Endothelial cell of umbilical vein (primary cell): ENCODE measurements around the gene ZNRD2. TPM values are rescaled to one million over a fixed set of nuclear protein-coding genes. Genes with fewer than 3 reads are reported as not detected.
A peak's percentile ranks its signal among the peaks of the same experiment; 100 is the strongest.

Experiments used
- BruUV-seq: library from RNA; stranded (reverse); fragments of 400-500 nt; replicated peaks from 2 replicates; lab custom pipeline; 2021; lab: Mats Ljungman, UMichigan
- CTCF ChIA-PET: fragments of 300-600, 350-600 bp; sonication (Branson Sonifier 250); formaldehyde crosslinking; loops from one replicate; lab custom pipeline; 2021; ENCODE audit warnings: antibody characterized with exemption, inconsistent platforms; lab: Charles Lee
- POLR2A ChIA-PET: fragments of 300-600, 350-600 bp; sonication (Branson Sonifier 250); formaldehyde crosslinking; loops from one replicate; lab custom pipeline; 2021; ENCODE audit warnings: antibody characterized with exemption, inconsistent platforms; lab: Charles Lee
- DNase-seq: peaks from one replicate; pipeline ENCODE4 v3.0.0-alpha.2; 2011; ENCODE audit warnings: low read depth, low spot score
- FAIRE-seq: peaks from 2 replicates; lab custom pipeline; 2011; peaks lifted over from hg19 to GRCh38; lab: Jason Lieb, UNC
- H2AFZ ChIP-seq: 2 replicates; pipeline ENCODE4 v1.6.0; 2012; ENCODE audit warnings: low read depth, low read length, control low read depth, inconsistent platforms
- H3K27ac ChIP-seq: 2 replicates; pipeline ENCODE4 v1.5.1; 2011; ENCODE audit warnings: low read depth, mild to moderate bottlenecking, control low read depth, low read length, moderate library complexity; ENCODE audit not compliant: insufficient read depth
- H3K27me3 ChIP-seq, 2 experiments: 2 replicates each; pipeline versions ENCODE4 v1.6.0 to v1.6.1; 2011; ENCODE audit warnings: low read length in 2 of 2, mixed read lengths in 1 of 2; ENCODE audit not compliant: control insufficient read depth in 2 of 2, insufficient read depth in 2 of 2
- H3K36me3 ChIP-seq, 2 experiments: 2 replicates in 1 of 2; 3 replicates in 1 of 2; pipeline ENCODE4 v1.5.1; 2011; ENCODE audit warnings: low read length in 2 of 2, mild to moderate bottlenecking in 1 of 2, moderate library complexity in 1 of 2; ENCODE audit not compliant: control insufficient read depth in 2 of 2, insufficient read depth in 2 of 2; ENCODE audit errors: extremely low read depth in 1 of 2
- H3K4me1 ChIP-seq: 3 replicates; pipeline ENCODE4 v1.5.1; 2011; ENCODE audit warnings: mild to moderate bottlenecking, low read length; ENCODE audit not compliant: control insufficient read depth, insufficient read depth; ENCODE audit errors: extremely low read depth
- H3K4me2 ChIP-seq: 2 replicates; pipeline ENCODE4 v1.6.1; 2011; ENCODE audit warnings: low read length, control low read depth, mixed read lengths; ENCODE audit not compliant: insufficient read depth
- H3K4me3 ChIP-seq, 3 experiments: fragments of 200-600 bp in 1 of 3; sonication (generic), shearing (Covaris generic) in 1 of 3; replicated peaks in 1 of 3; 2 replicates each; pipeline ENCODE4 v1.5.1; 2011 to 2016; ENCODE audit warnings: control low read depth in 3 of 3, low read length in 3 of 3, mild to moderate bottlenecking in 2 of 3, inconsistent platforms in 1 of 3, low read depth in 1 of 3, moderate library complexity in 1 of 3; ENCODE audit not compliant: insufficient read depth in 1 of 3
- H3K79me2 ChIP-seq: 2 replicates; pipeline ENCODE4 v1.6.0; 2012; ENCODE audit warnings: low read length, inconsistent platforms; ENCODE audit not compliant: control insufficient read depth, insufficient read depth
- H3K9ac ChIP-seq: replicated peaks from 2 replicates; pipeline ENCODE3; 2011; ENCODE audit warnings: low read length, control low read depth; ENCODE audit not compliant: insufficient read depth; ENCODE audit errors: extremely low read depth
- H3K9me1 ChIP-seq: replicated peaks from 3 replicates; pipeline ENCODE4 v1.6.0; 2011; ENCODE audit warnings: mild to moderate bottlenecking, low read length; ENCODE audit not compliant: control insufficient read depth, insufficient read depth; ENCODE audit errors: extremely low read depth
- H3K9me3 ChIP-seq: replicated peaks from 2 replicates; pipeline ENCODE4 v1.5.1; 2012; ENCODE audit warnings: low read length, inconsistent platforms; ENCODE audit not compliant: control insufficient read depth, insufficient read depth
- H4K20me1 ChIP-seq: replicated peaks from 2 replicates; pipeline ENCODE3; 2011; ENCODE audit warnings: mild to moderate bottlenecking, low read length; ENCODE audit not compliant: control insufficient read depth, insufficient read depth; ENCODE audit errors: extremely low read depth
- CTCF ChIP-seq, 2 donors: IDR thresholded peaks; 1 replicate in 1 of 2; 2 replicates in 1 of 2; pipeline ENCODE4 v1.5.1; 2011; ENCODE audit warnings: low read length in 2 of 2, mild to moderate bottlenecking in 2 of 2, moderate library complexity in 2 of 2, control low read depth in 1 of 2, inconsistent platforms in 1 of 2, low read depth in 1 of 2; ENCODE audit not compliant: insufficient read depth in 1 of 2; ENCODE audit errors: extremely low read depth in 1 of 2
- EZH2 ChIP-seq: IDR thresholded peaks from 2 replicates; pipeline ENCODE4 v1.6.1; 2012; ENCODE audit warnings: borderline replicate concordance, low read depth, mild to moderate bottlenecking, moderate library complexity, low read length, inconsistent platforms; ENCODE audit not compliant: severe bottlenecking
- FOS ChIP-seq: IDR thresholded peaks from 2 replicates; pipeline ENCODE4 v1.6.1; 2011; ENCODE audit warnings: mild to moderate bottlenecking, low read length, moderate library complexity, borderline replicate concordance; ENCODE audit not compliant: insufficient read depth
- GATA2 ChIP-seq: IDR thresholded peaks from 2 replicates; pipeline ENCODE4 v1.7.0; 2011; ENCODE audit warnings: low read depth, mild to moderate bottlenecking, moderate library complexity, mixed read lengths, low read length; ENCODE audit not compliant: insufficient read length, insufficient read depth
- JUN ChIP-seq: IDR thresholded peaks from 2 replicates; pipeline ENCODE4 v1.6.1; 2011; ENCODE audit warnings: borderline replicate concordance, low read depth; ENCODE audit not compliant: insufficient read length, insufficient read depth
- MAX ChIP-seq: IDR thresholded peaks from 2 replicates; pipeline ENCODE4 v1.6.1; 2011; ENCODE audit not compliant: insufficient read depth, insufficient read length
- MYC ChIP-seq: IDR thresholded peaks from one replicate; pipeline ENCODE4 v1.6.1; 2011; ENCODE audit warnings: mild to moderate bottlenecking, low read depth, low read length
- POLR2A ChIP-seq: IDR thresholded peaks from 2 replicates; pipeline ENCODE4 v1.6.1; 2012; ENCODE audit warnings: low read depth, mild to moderate bottlenecking, control low read depth, low read length
- POLR2AphosphoS5 ChIP-seq: IDR thresholded peaks from 2 replicates; pipeline ENCODE4 v1.6.1; 2012; ENCODE audit warnings: low read depth, mild to moderate bottlenecking, control low read depth, low read length, moderate library complexity; ENCODE audit not compliant: insufficient read depth
- dilution Hi-C: fragments of 300-500 bp; cut with MboI; formaldehyde crosslinking; loops from one replicate; pipeline ENCODE4 v1.15.0; 2019; ENCODE audit warnings: low sequenced_read_pairs; ENCODE audit not compliant: extremely low pct_ligation_motif_present
- intact Hi-C: fragments of 100-400 bp; cut with micrococcal nuclease; formaldehyde crosslinking; loops from one replicate; pipeline ENCODE4 v1.10.0; 2022
- polyA plus RNA-seq, 4 experiments: library from polyadenylated mRNA; depleted of rRNA in 3 of 4; stranded (reverse) in 3 of 4; unstranded in 1 of 4; fragments of >200 nt; gene quantifications; 2 replicates each; pipeline versions ENCODE4 v1.2.1 to v1.2.3, GENCODE V29; 2011 to 2012; ENCODE audit warnings: missing spikeins in 1 of 4
- total RNA-seq: library from RNA; stranded (reverse); gene quantifications from 2 replicates; pipeline ENCODE4 v1.2.3, GENCODE V29; 2021

Gene ZNRD2
- total and polyA plus RNA-seq, 2 donors (not counting 3 experiments of a cell fraction or from before 2014, with no cell fraction given), result 40.8 to 96.7 TPM

GRCh38 chr11:65545853-65546216 lies 24.4 kb upstream of the ZNRD2 start:
- dilution Hi-C loops (no loop called here), intact Hi-C loops (loop anchor here (2.0 kb wide), 2 partner anchors 15 to 25 kb away; partner anchors contain the start of gene ZNRD2)
- Histone ChIP-seq H3K79me2 (no peaks in the 10 kb centered on the region), H3K4me1 (peaks cover 6% of the 10 kb centered on the region), H3K9me3 (no peaks in the 10 kb centered on the region), H3K27me3 (no peaks in the 10 kb centered on the region), H4K20me1 (no peaks in the 10 kb centered on the region), H3K36me3 (peaks cover 0 to 30% of the 10 kb centered on the region in 2 experiments), H2AFZ (no peak overlapping the region), H3K4me2 (no peak overlapping the region), H3K9me1 (no peaks in the 10 kb centered on the region), H3K27ac (no peak overlapping the region), H3K9ac (no peak overlapping the region), H3K4me3 (no peak overlapping the region)
- FAIRE-seq (no peak), DNase-seq (no peak)
- BruUV-seq, result no TSS peak
- POLR2A ChIA-PET, result no interaction called here
- CTCF ChIA-PET, result interaction anchor here (1.4 kb wide), 1 partner anchor 15 kb away, joined by 4 read pairs; no protein-coding TSS in a partner anchor
- no peak for TF ChIP-seq MYC
- TF ChIP-seq JUN, result no peak
- no peak for TF ChIP-seq CTCF (IDR thresholded peaks at IDR 0.05; ENCODE audit: extremely low read depth in 1 of 2, insufficient read depth in 1 of 2, low read depth in 1 of 2, low read length in 2 of 2)

GRCh38 chr11:65546217-65546958 lies 23.9 kb upstream of the ZNRD2 start:
- no peak overlapping the region for H3K9ac ChIP-seq
- dilution Hi-C loops (no loop called here), intact Hi-C loops (loop anchor here (2.0 kb wide), 2 partner anchors 14 to 24 kb away; partner anchors contain the start of gene ZNRD2)
- H3K27me3 ChIP-seq, result no peaks in the 10 kb centered on the region
- H2AFZ ChIP-seq, result no peak overlapping the region
- H3K9me3 ChIP-seq, result no peaks in the 10 kb centered on the region
- no peak overlapping the region for H3K4me2 ChIP-seq
- no peaks in the 10 kb centered on the region for H3K9me1 ChIP-seq
- H3K4me1 ChIP-seq, result peaks cover 1% of the 10 kb centered on the region
- no peak overlapping the region for H3K4me3 ChIP-seq
- POLR2A ChIA-PET, result interaction anchor here (0.6 kb wide), 1 partner anchor 46 kb away, joined by 3 read pairs; no protein-coding TSS in a partner anchor
- H3K79me2 ChIP-seq, result no peaks in the 10 kb centered on the region
- FAIRE-seq (peak; percentile 28), DNase-seq (peak; percentile 44)
- TF ChIP-seq MYC (no peak), FOS (no peak), JUN (no peak), GATA2 (no peak), POLR2A (no peak), CTCF (IDR thresholded peaks at IDR 0.05; ENCODE audit: extremely low read depth in 1 of 2, insufficient read depth in 1 of 2, low read depth in 1 of 2, low read length in 2 of 2) (no peak), MAX (no peak), EZH2 (no peak), POLR2AphosphoS5 (no peak)
- no TSS peak for BruUV-seq
- H3K36me3 ChIP-seq, result peaks cover 0 to 34% of the 10 kb centered on the region in 2 experiments
- H4K20me1 ChIP-seq, result no peaks in the 10 kb centered on the region
- CTCF ChIA-PET, result interaction anchor here (0.7 to 1.1 kb wide), 4 partner anchors 9 to 26 kb away, joined by 3 to 11 read pairs (median 4); partner anchors contain the start of gene FAM89B
- H3K27ac ChIP-seq, result no peak overlapping the region
